ENCODE results near the gene XPO5.
"Not testable (repeated sequence)": the region's sequence is repeated elsewhere in the genome, so short reads cannot be mapped to it uniquely, and the experiment has no call there.

Gene XPO5
- total RNA-seq = 57.7 to 61.7 reads per million in 2 donors

GRCh38 chr6:43575772-43576551 is at the start of gene XPO5, which contains the start of gene POLH:
Gene XPO5 (minus strand): TSS chr6:43576038. CDS start chr6:43575864, 174 bp downstream.
Gene POLH (plus strand): TSS chr6:43576185. CDS start chr6:43582320, 6,135 bp downstream.
- DNase-seq = peak; percentile 85 to 95 (median 89)

GRCh38 chr6:43625393-43625992 is 49.7 kb upstream of the XPO5 start:
- DNase-seq = no peak

- no peak for DNase-seq
Observed at GRCh38 chr6:43624786-43625288, 49.0 kb upstream of the XPO5 start.

- DNase-seq = no peak
Observed at GRCh38 chr6:43623880-43624785, 48.3 kb upstream of the XPO5 start.

GRCh38 chr6:43622541-43622940 is 46.7 kb upstream of the XPO5 start:
- DNase-seq = no peak

- DNase-seq = no peak
Observed at GRCh38 chr6:43621836-43622180, 46.0 kb upstream of the XPO5 start.

- no peak for DNase-seq
Observed at GRCh38 chr6:43621078-43621835, 45.4 kb upstream of the XPO5 start.

- no peak for DNase-seq
Observed at GRCh38 chr6:43616725-43617472, 41.1 kb upstream of the XPO5 start.

GRCh38 chr6:43614396-43614730 is 38.5 kb upstream of the XPO5 start:
- no peak for DNase-seq

GRCh38 chr6:43613721-43614395 is 38.0 kb upstream of the XPO5 start:
- no peak for DNase-seq

- DNase-seq = no peak
Observed at GRCh38 chr6:43610431-43610830, 34.6 kb upstream of the XPO5 start.

GRCh38 chr6:43609402-43609801 is 33.6 kb upstream of the XPO5 start:
- no peak for DNase-seq

GRCh38 chr6:43608807-43609206 is 33.0 kb upstream of the XPO5 start:
- no peak for DNase-seq

- DNase-seq = peak in 4 of 5 experiments; percentile 13 to 56 (median 40)
Observed at GRCh38 chr6:43608310-43608763, 32.5 kb upstream of the XPO5 start.

GRCh38 chr6:43606019-43606418 is 30.2 kb upstream of the XPO5 start:
- DNase-seq = no peak

GRCh38 chr6:43604174-43604573 is 28.3 kb upstream of the XPO5 start:
- DNase-seq = no peak

- DNase-seq = no peak
Observed at GRCh38 chr6:43600595-43600994, 24.8 kb upstream of the XPO5 start.

- no peak for DNase-seq
Observed at GRCh38 chr6:43593938-43594337, 18.1 kb upstream of the XPO5 start.

GRCh38 chr6:43589564-43589963 is 13.7 kb upstream of the XPO5 start:
- DNase-seq = not testable (repeated sequence)

- DNase-seq = no peak
Observed at GRCh38 chr6:43588194-43588593, 12.4 kb upstream of the XPO5 start.
